Stimulated activated CD8-positive, alpha-beta memory T cell treated with anti-CD3 and anti-CD28 coated beads, Interleukin-12 subunit alpha, Interleukin-12 subunit beta, amount 100 ng/mL, for 24 hours (primary cell): ENCODE data around the gene FNTB.

Source experiments
- DNase-seq: peaks from one replicate; pipeline ENCODE4 v3.0.0-alpha.2; 2020; ENCODE audit errors: extremely low read depth

FNTB gene

DNA sequence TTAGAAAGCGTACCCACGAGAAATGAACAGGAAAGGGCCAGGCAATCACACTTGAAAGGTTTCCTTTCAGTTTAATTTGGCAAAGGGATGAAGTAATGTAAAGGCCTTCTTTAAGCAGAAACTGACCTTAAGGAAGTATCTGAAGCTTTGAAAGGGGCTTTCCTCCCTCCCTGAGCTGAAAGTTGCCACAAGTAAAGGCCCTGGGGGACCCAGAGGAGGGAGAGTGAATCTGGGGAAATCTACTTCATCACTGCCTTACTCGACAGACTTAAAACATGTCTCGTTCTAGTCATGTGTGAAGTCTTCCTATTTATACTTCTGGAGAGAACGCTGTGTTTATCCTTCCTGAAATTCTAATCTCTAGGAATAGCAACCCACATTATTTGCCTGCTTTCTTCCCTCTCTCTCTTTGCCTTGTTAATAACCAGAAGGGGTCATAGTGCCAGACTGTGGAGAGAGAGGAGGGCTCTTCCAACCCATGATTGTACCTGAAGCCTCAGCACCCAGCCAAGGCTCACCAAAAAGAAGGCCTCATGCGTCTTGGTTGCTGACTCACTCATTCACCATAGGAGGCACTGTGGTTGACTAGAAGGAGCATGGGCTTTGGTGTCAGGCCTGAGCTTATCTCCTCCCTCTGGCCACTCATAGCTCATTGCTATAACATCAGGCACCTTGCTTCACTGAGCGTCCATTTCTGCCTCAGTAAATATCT lies 33.9 kb upstream of the FNTB start:
- DNase-seq = no peak

DNA sequence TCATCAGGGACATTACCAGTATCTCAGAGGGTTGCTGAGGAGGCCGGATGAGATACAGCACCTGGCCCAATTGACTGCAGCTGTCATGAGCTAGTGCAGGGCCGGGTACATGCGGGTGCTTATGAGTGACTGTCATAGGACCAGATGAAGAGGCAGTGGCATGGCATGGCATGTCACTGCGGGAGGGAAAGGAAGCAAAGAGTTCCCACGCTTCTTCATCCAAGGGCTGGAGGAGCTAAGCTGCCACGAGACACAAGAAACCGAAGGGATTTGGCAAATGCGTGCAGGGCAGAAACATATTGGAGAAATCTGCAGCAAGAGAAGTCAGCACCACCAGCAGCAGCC lies 33.4 kb upstream of the FNTB start:
- no peak for DNase-seq

DNA sequence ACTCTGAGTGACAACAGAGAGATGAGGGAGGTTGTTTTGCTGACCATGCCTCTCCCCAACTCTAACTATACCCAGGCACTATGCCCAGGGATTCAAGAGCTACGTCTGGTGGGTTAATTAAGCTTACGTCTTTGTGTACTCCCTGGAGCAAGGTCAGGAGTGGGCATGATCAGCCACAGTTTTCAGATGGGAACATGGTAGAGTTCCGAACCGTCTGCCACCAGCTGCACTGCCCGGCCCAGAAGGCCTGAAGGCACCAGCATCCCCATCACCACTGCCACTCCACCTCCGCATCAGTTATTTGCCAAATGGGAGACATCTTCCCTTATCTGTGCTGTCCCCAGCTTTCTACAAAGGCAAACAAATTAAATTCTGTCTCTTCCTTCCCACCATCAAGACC lies 33.0 kb upstream of the FNTB start:
- DNase-seq = no peak

DNA sequence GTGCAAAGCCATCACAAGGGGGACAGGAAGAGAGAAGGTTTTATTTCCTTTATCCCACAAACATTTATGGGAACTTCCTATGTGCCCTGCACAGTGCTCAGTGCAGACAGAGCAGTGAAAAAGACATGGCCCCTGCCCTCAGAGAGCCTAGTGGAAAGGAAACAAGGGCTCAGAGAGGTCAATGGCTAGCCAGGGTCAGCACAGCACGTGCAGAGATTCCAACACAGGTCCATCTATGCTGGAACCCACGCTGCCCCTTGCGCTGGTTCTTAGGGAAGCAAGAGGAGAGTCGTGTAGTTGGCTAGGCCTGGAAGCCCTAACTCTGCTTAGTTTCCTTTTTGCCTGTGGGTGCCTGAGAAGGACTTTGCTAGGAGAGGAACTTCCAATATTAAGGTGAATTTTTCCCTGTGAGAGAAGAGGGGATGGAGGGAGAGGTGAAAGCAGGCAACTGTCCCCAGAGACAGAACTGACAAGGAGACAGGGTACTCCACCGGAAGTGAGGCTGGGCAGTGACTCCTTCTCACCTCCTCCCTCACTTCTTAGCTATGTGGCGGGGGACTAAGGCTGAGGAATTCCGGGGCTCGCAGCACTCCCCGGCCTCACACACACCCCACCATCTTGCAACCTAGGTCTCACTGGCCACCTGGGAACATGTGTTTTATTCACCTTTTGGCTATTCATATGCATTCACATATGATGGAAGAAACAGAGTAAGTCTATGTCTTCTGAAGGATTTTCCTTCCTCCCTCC lies 32.0 kb upstream of the FNTB start:
- no peak for DNase-seq

DNA sequence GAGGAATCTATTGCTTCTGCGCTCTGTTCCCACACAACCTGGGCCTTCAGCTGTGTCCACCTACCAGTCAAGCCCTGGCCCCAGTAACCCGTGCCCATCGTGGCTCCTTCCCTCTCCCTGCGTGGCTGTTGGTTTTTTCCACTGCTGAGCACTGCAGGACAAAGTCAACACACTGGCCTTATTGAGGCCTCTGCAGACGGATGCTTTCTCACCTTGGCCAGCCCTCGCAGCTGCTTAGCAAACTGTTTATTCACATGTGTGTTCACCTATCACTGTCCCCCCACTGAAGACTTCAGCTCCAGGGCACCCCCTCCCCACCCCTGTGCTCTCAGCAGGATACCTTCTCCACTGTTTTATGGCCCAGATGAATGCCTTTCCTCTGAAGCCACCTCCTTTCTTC lies 31.4 kb upstream of the FNTB start:
- DNase-seq = no peak

DNA sequence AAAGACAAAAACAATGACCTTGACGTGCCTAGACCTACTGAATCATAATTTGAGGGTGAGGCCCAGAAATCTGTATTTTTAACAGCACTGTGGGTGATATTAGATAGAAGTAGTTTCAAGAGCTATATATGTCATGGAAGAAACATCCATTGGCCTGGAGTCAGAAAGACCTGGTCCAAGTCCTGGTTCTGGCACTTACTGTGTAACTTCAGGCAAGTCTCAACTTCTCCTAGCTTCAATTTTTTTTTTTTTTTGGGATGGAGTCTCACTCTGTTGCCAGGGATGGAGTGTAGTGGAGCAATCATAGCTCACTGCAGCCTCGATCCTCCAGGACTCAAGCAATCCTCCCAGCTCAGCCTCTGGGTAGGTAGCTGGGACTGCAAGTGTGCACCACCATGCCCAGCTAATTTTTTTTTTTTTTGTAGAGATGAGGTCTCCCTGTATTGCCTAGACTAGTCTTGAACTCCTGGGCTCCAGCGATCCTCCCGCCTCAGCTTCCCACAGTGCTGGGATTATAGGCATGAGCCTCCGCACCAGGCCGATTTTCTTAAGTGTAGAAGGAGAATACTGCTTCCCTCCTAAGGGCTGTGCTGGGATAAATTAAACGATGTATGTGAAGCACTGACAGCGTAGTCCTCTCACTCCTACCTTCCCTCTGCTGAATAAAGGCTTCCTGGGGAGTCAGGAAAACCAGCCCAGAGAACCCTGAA lies 29.8 kb upstream of the FNTB start:
- DNase-seq = no peak

DNA sequence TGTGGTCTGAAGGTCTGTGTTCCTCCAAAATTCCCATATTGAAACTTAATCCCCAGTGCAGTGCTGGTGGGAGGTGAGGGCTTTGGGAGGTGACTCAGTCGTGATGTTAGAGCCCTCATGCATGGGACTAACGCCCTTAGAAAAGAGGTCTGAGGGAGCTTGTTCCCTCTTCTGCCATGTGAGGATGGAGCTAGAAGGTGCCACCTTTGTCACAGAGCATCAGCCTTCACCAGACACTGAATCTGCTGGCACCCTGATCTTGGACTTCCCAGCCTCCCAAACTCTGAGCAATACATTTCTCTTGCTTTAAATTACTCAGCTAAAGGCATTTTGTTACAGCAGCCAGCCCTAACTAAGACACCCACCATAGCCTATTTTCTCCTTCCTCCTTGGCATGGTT lies 28.5 kb upstream of the FNTB start:
- no peak for DNase-seq

DNA sequence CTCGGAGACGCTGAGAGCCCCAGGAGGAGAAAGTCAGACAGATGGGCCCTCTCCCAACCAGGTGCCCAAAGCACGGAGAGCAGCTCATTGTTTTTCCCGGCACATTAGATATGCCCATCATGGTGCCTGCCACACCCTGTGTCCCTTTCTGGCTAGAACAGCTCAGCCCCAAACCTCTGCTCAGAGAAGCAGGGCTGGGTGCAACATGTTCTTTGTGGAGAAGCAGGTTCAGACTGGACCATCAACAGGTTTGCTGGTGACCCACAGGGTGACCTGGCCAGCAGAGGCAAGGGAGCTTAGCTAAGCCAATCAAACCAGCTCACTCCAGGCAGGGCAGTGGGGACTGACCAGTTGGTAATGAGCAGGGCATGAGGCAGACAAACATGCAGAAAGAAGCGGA lies 28.0 kb upstream of the FNTB start:
- no peak for DNase-seq

DNA sequence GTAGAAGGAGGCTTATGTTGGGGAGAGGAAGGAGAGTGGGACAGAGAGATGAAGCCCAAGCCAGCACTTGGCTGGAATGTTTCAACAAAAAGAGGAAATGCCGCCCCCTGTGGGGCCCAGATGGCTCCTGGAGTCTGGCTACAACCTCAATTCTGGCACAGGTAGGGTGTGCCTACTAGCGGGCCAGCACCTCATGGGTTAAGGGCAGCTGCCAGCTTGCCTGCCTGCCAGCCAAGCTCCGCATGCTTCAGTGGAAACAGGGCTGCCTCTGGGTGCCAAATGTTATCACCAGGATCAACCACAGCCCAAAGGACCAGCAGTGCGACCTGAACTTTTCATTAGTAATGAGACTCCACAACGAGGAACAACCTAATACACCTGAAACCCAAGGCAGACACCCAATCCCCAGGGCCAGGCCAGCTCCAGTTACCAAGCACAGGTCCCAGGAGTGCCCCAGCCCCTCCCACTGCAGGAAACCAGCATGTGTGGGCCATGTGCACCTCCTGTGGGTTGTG lies 25.9 kb upstream of the FNTB start:
- DNase-seq = no peak

DNA sequence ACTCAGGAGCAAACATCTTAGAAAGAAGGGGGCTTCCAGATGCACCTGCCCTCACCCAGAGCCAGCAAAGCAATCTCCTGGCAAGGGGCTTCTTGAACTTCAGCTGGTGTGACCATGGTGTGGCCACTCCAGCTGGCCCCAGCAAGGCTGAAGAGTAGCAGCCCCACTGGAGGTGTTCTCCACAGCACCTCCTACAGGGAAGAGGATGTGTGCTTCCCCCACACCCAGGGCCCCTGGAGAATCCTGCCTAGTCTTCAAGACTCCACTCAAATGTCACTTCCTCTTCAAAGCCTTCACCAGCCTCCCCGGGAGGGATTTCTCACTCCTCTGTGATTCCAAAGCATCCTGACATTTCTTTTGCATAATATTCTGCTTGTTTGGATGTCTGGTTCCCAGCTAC lies 23.1 kb upstream of the FNTB start:
- no peak for DNase-seq

DNA sequence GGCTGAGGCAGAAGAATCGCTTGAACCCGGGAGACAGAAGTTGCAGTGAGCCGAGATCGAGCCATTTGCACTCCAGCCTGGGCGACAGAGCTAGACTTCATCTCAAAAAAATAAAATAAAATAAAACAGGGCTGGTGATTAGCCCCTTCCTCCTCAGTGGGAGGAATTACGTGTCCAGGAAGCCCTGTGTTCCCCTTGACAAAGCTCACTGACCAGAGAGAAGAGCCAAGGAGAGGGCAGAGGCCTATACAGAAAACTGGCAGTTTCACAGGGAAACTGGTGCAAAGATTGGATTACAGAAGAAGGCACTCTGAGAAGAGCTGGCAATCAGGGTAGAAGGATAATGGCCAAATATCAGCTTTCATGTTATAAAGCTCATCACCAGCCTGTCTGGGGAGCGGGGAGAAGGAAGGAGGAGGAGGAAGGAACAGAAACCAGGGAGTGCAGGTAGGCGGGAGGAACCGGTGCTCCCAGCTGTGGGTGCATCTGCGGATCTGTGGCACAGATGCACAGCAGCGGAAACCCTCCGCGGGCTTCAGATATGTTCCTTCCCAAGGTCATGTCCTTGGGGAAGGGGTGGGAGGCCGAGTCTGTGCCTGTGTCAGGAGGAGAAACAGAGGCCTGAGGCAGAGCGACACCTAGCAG lies 21.2 kb upstream of the FNTB start:
- no peak for DNase-seq

DNA sequence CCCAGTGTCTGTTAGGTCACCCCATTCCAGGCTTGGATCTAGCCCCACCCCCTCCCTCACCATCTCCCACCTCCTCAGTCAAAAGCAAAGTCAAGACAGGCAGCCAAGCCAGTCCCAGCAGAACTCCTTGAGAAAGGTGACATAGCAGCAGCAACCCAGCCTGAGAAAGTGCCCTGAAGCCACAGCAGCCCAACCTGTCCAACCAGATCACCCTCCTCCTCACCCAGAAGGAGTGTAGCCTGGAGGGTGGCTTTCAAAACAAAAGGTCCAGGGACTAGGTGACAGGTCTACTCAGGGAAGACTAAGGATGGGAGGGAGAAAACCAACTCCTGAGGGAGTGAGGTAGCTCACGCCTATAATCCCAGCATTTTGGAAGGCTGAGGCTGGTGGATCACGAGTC lies 19.7 kb upstream of the FNTB start:
- DNase-seq = no peak

DNA sequence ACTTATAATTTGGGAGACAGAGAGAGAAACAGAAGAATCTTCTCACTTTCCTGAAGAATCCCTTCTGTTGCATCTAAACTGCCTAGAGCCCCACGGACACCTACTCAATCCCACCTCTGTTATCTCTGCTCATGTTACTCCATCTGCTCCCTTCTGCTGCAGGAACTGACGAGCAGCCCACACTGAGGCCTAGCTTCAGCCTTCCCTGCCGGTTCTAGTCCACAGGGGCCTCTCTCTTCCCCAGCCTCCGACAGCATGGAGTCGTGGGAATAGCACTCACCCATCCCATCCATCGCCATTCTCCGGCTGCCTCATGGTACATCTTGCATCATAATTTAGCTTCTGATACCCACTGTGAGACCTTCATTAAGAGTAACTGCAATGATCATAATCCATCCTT lies 18.5 kb upstream of the FNTB start:
- no peak for DNase-seq

DNA sequence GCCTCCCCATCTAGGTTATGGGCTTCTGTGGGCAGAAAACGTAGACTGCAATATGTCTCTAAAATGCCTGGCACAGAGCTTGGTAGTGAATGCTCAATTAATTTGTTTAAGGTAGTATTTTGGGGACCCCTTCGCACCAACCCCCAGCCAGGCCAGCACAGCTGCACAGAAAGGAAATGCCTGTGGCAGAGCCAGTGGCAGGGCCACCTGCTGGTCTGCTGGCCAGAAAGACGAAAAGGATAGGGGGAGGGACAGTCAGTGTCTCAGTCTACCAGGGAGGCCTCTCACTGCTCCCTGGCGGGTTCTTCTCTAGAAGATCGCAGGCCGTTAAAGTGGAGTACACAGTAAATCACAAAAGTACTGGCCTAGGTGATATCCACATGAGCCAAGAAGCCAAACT lies 18.0 kb upstream of the FNTB start:
- no peak for DNase-seq

DNA sequence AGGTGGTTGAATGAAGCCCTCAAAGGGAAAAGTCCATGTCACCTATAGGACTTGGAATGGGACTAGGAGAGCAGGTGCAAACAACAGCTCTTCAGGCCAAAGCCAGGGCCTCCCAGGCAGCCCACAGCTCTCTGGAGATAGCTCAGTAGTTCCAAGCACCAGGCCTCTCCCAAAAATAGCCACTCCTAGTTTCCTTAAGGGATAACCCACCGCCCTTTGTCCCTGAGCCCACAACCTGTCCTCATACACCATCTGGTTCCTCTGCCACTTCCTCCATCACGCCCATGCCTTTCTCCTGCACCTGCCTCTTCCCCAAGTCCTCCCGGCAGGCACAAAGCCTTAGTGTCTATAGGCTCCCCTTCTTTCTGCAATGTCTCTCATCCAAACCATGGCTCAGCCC lies 16.7 kb upstream of the FNTB start:
- DNase-seq = no peak

DNA sequence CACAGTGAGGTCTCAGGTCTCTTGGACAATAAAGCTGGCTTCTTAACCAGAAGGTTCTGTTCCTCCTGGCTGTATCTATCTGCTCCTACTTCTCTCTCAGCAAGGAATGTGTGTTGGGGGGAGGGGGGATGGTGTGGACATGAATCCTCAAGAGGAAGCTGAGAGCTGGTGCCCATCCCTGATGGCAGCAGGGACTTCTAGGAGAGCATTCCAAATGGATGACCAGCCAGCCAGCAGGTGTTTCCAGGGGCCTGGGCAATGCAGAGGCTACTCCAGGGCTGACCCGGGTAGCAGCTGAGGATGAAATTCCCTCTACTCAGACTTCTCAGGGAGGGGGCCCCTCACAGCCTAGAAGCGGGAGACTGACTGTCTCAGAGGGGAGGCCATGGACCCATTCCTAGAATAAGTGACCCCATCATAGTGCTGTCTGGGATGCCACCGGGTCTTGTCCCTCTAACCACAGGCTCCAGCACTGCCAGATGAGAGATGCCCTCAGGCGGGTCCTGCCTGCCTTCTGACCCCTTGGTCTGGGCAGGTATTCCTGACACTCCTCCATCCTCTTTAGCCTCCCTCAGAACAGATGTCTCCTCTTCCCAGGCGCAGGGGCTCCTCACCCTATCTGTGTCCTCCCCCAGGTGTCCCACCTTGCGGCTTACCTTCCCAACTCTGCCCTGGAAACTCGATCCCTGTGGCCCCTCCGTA lies 15.8 kb upstream of the FNTB start:
- DNase-seq = no peak

DNA sequence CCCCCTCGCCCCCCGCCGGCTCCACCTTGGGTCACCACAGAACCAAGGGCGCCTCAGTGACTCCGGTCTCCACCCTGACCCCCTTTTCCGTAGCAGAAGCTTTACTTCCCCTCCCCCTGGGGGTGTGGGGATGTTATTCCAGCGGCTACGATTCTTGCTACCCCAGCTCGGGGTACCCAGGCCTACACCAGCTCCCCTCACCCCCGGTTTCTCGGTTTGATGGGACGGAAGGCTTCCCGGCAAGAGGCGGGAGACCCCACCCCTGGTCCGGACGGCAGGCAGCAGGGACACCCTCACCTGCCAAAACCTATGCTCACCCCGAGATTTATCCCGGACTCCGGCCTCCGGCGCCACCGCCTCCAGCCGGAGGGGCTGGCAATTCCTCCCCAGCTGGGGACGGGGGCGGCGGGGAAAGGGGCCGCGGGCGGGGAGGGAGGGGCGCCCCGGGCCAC lies 15.2 kb upstream of the FNTB start:
- DNase-seq = no peak

DNA sequence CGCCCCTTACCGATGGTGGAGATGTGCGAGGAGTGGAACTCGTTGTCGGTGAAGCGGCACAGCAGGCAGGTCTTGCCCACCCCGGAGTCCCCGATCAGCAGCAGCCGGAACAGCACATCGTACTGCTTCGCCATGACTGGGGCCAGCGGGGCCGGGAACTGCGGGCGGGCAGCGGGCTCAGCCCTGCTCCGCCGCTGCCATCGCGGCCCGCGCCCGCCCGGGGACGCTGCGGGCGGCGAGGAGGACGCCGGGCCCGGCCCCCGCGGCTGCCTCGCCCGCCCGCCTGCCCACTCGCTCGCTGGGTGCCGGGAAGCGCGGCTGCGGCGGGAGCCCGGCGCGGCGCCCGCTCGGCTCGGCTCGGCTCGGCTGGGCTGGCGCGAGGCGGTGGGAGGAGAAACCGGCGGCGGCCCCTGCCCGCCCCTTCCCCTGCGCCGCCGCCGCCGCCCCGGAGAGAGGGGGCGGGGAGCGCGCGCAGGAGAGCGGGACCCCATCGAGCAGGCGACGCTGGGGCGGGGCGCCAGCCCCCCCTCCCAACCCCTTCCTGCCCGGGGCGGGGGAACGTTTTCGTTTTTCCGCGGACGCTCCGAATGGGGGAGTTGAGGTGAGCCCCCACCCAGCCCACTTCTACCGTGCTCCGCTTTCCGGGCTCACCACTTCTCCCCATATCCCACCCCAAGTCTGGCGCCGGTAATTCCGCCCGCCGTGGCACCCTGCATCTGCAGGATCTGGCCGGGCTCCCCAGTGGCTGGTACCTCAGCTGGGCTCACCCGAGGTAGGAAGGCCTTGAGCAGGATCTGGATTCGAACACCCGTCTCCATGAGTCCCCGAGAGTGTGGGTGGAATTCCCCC lies 14.5 kb upstream of the FNTB start, which contains the start of gene RAB15:
RAB15 (minus strand) TSS at position 394 of the 849 bp plus-strand sequence; CDS start at position 134, 260 bp downstream.
- DNase-seq = no peak

DNA sequence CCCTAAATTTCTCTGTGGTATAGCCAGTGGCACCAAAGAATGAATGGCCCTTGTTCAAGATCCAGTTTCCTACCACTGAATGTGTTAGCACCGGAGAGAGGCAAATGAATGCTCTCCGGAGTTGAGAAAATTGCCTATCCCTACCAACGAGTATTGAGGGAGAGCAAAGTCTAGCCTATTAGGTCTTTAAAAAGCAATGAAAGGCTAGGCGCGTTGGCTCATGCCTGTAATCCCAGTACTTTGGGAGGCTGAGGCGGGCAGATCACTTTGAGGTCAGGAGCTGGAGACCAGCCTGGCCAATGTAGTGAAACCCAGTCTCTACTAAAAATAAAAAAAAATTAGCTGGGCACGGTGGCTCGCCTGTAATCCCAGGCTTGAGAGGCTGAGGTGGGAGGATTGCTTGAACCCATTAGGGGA lies 13.7 kb upstream of the FNTB start:
- no peak for DNase-seq

DNA sequence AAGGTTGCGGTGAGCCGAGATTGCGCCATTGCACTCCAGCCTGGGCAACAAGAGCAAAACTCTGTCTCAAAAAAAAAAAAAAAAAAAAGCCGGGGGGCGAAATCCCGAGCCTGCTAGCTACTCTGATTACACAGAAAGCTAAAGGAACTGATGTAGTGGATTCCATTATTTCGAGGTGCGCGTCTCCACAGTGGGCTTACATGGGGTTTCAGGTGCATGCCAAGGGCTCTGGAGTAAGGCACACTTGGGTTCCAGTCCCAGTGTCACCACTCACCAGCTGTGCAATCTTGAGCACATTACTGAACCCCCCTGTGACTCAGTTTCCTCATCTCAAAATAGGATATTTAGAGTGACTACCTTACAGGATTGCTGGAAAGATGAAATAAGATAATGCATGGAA lies 12.9 kb upstream of the FNTB start:
- DNase-seq = no peak

DNA sequence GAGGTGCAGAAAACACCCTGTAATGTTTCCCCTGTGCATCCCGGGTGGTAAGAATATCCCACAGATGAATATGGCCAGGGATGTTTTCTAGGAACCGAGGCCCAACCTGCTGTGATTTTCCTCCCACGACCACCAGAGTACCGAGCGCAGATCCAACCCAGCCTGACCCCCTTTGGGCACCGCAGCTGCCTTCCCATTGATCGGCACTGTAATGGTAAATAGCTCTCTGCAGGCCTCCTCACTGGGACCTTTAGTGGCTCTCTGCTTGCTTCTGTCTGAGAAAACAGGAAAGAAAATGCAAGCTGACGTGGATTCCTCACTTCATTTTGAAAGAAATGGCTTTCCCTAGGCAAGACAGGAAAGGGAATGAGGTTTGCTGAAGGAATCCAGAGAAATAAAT lies 12.1 kb upstream of the FNTB start:
- no peak for DNase-seq
